ENCODE results near the gene NOS3. TPM values are rescaled to one million over a fixed set of nuclear protein-coding genes. Genes with fewer than 3 reads are reported as not detected.

NOS3 gene
- total RNA-seq, 3 donors from 2014 or later (not counting 1 experiment from before 2014, with no cell fraction given), result 2.6 to 5.9 (median 3.8) TPM

GRCh38 chr7:151007469-151007898 is 16.7 kb downstream of the NOS3 start:
- peaks cover 40 to 51% of the 10 kb centered on the region in 2 donors for H3K4me1 Mint-ChIP-seq
- ATAC-seq (no peak), DNase-seq (peak in 1 of 2 donors; percentile 20)
- H3K27ac Mint-ChIP-seq, result peak overlapping the region; percentile 76 to 85
- Histone ChIP-seq H3K27ac (ENCODE audit: low read length) (no peak overlapping the region), H3K4me3 (ENCODE audit: low read length) (no peak overlapping the region), H3K9me3 (ENCODE audit: control insufficient read depth, insufficient read depth, low read length) (no peaks in the 10 kb centered on the region), H3K27me3 (ENCODE audit: control insufficient read depth, insufficient read depth, low read length) (no peaks in the 10 kb centered on the region), H3K36me3 (ENCODE audit: control insufficient read depth, insufficient read depth, low read length) (no peaks in the 10 kb centered on the region), H3K4me1 (ENCODE audit: control insufficient read depth, insufficient read depth, low read length) (peaks cover 60% of the 10 kb centered on the region)
- H3K9me3 Mint-ChIP-seq, result no peaks in the 10 kb centered on the region
- TF ChIP-seq CTCF (IDR thresholded peaks at IDR 0.05), result no peak
- 38% methylated on average over 7 of the region's 7 CpGs for WGBS (ENCODE audit: insufficient coverage)
- peak overlapping the region; percentile 74 for H3K4me3 Mint-ChIP-seq
- no peaks in the 10 kb centered on the region for H3K36me3 Mint-ChIP-seq
- peaks cover 0 to 6% of the 10 kb centered on the region in 2 donors for H3K27me3 Mint-ChIP-seq (ENCODE audit: low read depth in 2 of 2)
- intact Hi-C loops (cut with micrococcal nuclease), result no loop called here

GRCh38 chr7:151008143-151008510 is 17.3 kb downstream of the NOS3 start:
- no peaks in the 10 kb centered on the region for H3K9me3 ChIP-seq (ENCODE audit: control insufficient read depth, insufficient read depth, low read length)
- ATAC-seq (peak in 2 of 3 donors; percentile 16 to 39), DNase-seq (peak in 1 of 2 donors; percentile 76)
- H3K9me3 Mint-ChIP-seq, result no peaks in the 10 kb centered on the region
- H3K36me3 Mint-ChIP-seq, result no peaks in the 10 kb centered on the region
- peaks cover 0 to 8% of the 10 kb centered on the region in 2 donors for H3K27me3 Mint-ChIP-seq (ENCODE audit: low read depth in 2 of 2)
- peaks cover 67% of the 10 kb centered on the region for H3K4me1 ChIP-seq (ENCODE audit: control insufficient read depth, insufficient read depth, low read length)
- intact Hi-C loops (cut with micrococcal nuclease), result no loop called here
- H3K4me1 Mint-ChIP-seq, result peaks cover 46 to 58% of the 10 kb centered on the region in 2 donors
- H3K27ac ChIP-seq (ENCODE audit: low read length), result peak overlapping the region; percentile 14
- TF ChIP-seq CTCF (IDR thresholded peaks at IDR 0.05), result no peak
- H3K27me3 ChIP-seq (ENCODE audit: control insufficient read depth, insufficient read depth, low read length), result no peaks in the 10 kb centered on the region
- H3K4me3 Mint-ChIP-seq, result peak overlapping the region; percentile 74
- peak overlapping the region; percentile 76 to 85 for H3K27ac Mint-ChIP-seq
- 25% methylated on average over 10 of the region's 11 CpGs for WGBS (ENCODE audit: insufficient coverage)
- H3K36me3 ChIP-seq (ENCODE audit: control insufficient read depth, insufficient read depth, low read length), result no peaks in the 10 kb centered on the region
- no peak overlapping the region for H3K4me3 ChIP-seq (ENCODE audit: low read length)

GRCh38 chr7:151008511-151009323 is 17.9 kb downstream of the NOS3 start:
- intact Hi-C loops (cut with micrococcal nuclease), result no loop called here

More at GRCh38 chr7:151008511-151009323, 17.9 kb downstream of the NOS3 start:
- peak; percentile 72 for TF ChIP-seq CTCF (IDR thresholded peaks at IDR 0.05)
- Mint-ChIP-seq H3K9me3 (no peaks in the 10 kb centered on the region), H3K27ac (peak overlapping the region; percentile 76 to 85), H3K4me1 (peaks cover 46 to 60% of the 10 kb centered on the region in 2 donors), H3K36me3 (no peaks in the 10 kb centered on the region), H3K27me3 (ENCODE audit: low read depth in 2 of 2) (peaks cover 0 to 8% of the 10 kb centered on the region in 2 donors), H3K4me3 (peak overlapping the region; percentile 74)
- no peaks in the 10 kb centered on the region for H3K9me3 ChIP-seq (ENCODE audit: control insufficient read depth, insufficient read depth, low read length)
- ATAC-seq, result peak; percentile 32 to 57 (median 49)
- H3K36me3 ChIP-seq (ENCODE audit: control insufficient read depth, insufficient read depth, low read length), result no peaks in the 10 kb centered on the region
- no peak overlapping the region for H3K4me3 ChIP-seq (ENCODE audit: low read length)
- peak; percentile 77 to 87 for DNase-seq
- H3K27me3 ChIP-seq (ENCODE audit: control insufficient read depth, insufficient read depth, low read length), result no peaks in the 10 kb centered on the region
- 71% methylated on average over 40 of the region's 40 CpGs for WGBS (ENCODE audit: insufficient coverage)
- peaks cover 73% of the 10 kb centered on the region for H3K4me1 ChIP-seq (ENCODE audit: control insufficient read depth, insufficient read depth, low read length)
- H3K27ac ChIP-seq (ENCODE audit: low read length), result peak overlapping the region; percentile 14
